ENCODE data around the gene PTPRM.
A peak's percentile ranks its signal among the peaks of the same experiment; 100 is the strongest.

The PTPRM gene

GRCh38 chr18:7668392-7668791, 101.3 kb downstream of the PTPRM start:
- DNase-seq (ENCODE audit: insufficient read length, low spot score), result peak; percentile 6
- peak; percentile 62 for FAIRE-seq
- TF ChIP-seq POLR2A (IDR thresholded peaks at IDR 0.05; ENCODE audit: low read depth, low read length), result no peak

DNA sequence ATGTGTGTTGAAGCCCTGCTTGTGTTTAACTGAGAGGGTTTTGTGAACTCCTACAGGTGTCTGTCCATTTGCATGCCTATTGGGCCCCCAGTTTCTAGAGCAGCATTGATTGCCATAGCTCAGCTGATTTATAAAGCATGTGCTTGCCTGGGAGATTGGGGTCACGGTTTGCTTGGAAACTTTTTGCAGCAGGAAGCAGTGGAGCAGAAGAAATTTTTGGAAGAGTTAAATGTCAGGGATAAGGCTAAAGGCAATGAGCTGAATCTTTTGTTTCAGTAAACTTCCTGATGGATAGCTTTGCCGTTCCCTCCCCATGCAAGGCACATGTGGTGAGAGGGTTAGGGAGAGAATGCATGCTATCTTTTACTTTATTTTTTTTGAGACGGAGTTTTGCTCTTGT, 102.2 kb downstream of the PTPRM start:
- no peak for FAIRE-seq

GRCh38 chr18:7671105-7671504, 104.0 kb downstream of the PTPRM start:
- no peak for TF ChIP-seq POLR2A (IDR thresholded peaks at IDR 0.05; ENCODE audit: low read depth, low read length)
- FAIRE-seq (no peak), DNase-seq (ENCODE audit: insufficient read length, low spot score) (no peak)

More for the DNA sequence above, 102.2 kb downstream of the PTPRM start:
- no peak for DNase-seq (ENCODE audit: insufficient read length, low spot score)
- TF ChIP-seq POLR2A (IDR thresholded peaks at IDR 0.05; ENCODE audit: low read depth, low read length), result no peak

DNA sequence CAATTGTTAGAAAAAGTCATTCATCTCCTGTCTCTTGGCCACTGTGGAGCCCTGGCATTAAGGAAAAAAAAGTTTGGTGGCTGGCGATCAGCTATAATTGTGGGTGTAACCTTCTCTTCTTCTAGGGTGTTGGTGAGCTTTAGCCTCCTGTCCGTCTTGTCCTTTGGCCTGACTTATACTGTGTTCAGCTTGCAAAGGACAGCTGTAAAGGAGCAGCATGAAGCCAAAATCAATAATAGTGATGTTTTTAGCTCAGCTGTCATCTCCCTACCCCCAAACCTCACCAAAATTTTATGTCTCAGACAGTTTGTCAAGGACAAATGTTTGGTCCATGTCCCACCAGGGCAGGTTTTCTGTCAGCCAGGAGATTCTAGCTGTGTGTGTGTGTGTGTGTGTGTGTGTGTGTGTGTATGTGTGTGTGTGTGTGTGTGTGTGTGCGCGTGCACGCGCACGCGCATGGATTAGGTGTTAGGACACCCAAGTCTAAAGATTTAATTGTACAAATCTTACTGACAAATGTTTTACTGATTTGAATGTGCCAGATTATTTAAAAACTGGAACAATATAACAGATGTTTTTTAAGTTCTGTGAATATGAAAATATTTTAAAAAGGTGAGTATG, 109.2 kb downstream of the PTPRM start:
- no peak for TF ChIP-seq POLR2A (IDR thresholded peaks at IDR 0.05; ENCODE audit: low read depth, low read length)
- no peak for DNase-seq (ENCODE audit: insufficient read length, low spot score)
- FAIRE-seq, result no peak

DNA sequence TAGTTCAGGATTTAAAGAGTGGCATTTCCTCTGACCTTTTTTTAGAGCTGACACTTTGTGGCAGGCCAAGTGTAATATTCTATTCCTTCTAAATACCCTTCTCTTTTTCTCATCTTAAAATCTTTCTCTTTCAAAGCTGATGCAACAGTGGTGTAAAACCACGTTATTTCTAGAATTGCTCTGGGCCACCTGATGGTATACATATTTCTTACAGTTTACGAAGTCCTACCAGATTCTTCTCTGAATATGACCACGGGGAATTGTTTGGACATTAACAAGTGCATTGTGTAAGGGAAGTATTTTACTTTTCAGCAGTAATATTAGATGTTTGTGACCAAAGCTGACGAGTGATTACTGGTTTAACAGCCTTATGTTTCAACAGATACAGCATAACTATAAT, 109.9 kb downstream of the PTPRM start:
- FAIRE-seq (no peak), DNase-seq (ENCODE audit: insufficient read length, low spot score) (no peak)
- no peak for TF ChIP-seq POLR2A (IDR thresholded peaks at IDR 0.05; ENCODE audit: low read depth, low read length)

- no peak for TF ChIP-seq POLR2A (IDR thresholded peaks at IDR 0.05; ENCODE audit: low read depth, low read length)
- no peak for FAIRE-seq
- no peak for DNase-seq (ENCODE audit: insufficient read length, low spot score)
Observed at GRCh38 chr18:7677424-7677823, 110.3 kb downstream of the PTPRM start.

DNA sequence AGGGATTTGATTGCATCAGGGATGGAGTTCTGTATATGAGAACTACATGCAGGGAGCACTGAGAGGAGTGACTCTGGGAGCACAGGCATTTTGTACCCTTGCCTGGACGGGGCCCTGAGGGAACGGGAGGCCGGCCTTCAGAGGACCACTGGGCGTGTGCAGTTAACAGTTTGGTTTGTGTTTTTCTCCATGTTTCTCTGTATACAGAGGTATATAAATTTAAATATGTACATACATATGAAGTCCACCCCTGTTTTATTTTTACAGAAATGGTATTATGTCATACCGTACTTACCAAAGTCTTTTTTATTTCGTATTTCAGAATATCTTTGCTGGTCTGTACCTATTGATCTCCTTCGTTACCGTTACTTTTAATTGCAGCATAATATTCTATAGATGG, 111.3 kb downstream of the PTPRM start:
- FAIRE-seq, result no peak
- no peak for DNase-seq (ENCODE audit: insufficient read length, low spot score)

DNA sequence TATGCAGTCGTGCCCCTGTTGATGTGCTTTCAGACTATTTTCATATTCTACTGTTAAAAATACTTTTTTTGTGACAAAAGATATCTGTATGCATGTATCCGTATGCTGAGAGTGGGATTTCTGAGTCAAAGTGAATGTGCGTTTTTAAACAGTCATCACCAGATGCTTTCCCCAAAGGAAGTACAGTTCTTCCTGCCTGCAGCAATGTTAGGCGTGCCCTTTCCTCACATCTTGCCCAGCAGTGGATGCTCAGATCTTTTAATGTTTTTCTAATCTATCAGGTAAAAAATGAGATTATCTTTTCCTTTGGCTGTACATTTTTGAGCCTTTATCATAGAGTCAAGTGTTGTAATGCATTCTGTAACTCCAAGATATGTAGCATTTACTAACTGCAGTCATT, 111.7 kb downstream of the PTPRM start:
- no peak for TF ChIP-seq POLR2A (IDR thresholded peaks at IDR 0.05; ENCODE audit: low read depth, low read length)
- FAIRE-seq, result no peak
- DNase-seq (ENCODE audit: insufficient read length, low spot score), result no peak

More for the DNA sequence above, 111.3 kb downstream of the PTPRM start:
- TF ChIP-seq POLR2A (IDR thresholded peaks at IDR 0.05; ENCODE audit: low read depth, low read length), result no peak

DNA sequence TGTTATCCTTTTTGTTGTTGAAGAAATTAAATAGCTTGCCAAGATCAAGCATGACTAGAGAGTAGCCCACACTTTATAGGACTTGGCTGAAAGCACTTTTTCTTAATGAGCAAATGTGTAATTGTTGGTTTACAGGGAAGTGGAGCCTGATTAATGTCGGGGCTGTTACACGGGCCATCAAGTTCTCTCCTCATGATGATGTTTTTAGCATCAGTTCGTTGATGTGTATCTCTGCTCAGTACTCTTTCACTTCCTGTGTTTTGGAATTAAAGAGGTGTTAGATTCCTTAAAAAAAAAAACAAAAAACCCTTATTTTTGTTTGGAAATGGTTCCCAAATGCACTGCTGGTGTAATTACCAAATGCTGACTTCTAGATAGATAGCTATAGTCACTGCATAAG, 114.2 kb downstream of the PTPRM start:
- no peak for TF ChIP-seq POLR2A (IDR thresholded peaks at IDR 0.05; ENCODE audit: low read depth, low read length)
- no peak for DNase-seq (ENCODE audit: insufficient read length, low spot score)
- no peak for FAIRE-seq

DNA sequence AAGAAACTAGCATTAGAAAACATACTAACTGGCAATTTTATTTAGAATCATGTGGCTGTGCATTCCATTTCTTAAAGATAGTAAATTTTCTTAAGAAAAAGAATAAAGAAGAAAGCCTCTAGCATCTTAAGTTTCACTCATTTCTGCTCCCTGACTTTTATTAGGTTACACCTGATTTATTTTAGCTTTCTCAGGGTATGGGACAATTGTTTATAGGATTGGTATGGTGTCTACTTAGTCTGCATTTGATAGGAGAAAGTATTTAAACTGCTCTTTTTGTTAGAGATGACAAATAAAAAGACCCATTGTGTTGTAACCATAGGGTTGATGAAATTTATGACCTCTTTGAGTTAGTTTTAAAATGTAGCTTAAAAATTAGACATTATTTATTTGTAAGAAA, 115.2 kb downstream of the PTPRM start:
- TF ChIP-seq POLR2A (IDR thresholded peaks at IDR 0.05; ENCODE audit: low read depth, low read length), result no peak
- FAIRE-seq (no peak), DNase-seq (ENCODE audit: insufficient read length, low spot score) (no peak)

GRCh38 chr18:7683753-7684152, 116.6 kb downstream of the PTPRM start:
- no peak for FAIRE-seq
- DNase-seq (ENCODE audit: insufficient read length, low spot score), result no peak
- no peak for TF ChIP-seq POLR2A (IDR thresholded peaks at IDR 0.05; ENCODE audit: low read depth, low read length)

GRCh38 chr18:7684357-7684756, 117.2 kb downstream of the PTPRM start:
- FAIRE-seq (no peak), DNase-seq (ENCODE audit: insufficient read length, low spot score) (no peak)
- TF ChIP-seq POLR2A (IDR thresholded peaks at IDR 0.05; ENCODE audit: low read depth, low read length), result no peak

DNA sequence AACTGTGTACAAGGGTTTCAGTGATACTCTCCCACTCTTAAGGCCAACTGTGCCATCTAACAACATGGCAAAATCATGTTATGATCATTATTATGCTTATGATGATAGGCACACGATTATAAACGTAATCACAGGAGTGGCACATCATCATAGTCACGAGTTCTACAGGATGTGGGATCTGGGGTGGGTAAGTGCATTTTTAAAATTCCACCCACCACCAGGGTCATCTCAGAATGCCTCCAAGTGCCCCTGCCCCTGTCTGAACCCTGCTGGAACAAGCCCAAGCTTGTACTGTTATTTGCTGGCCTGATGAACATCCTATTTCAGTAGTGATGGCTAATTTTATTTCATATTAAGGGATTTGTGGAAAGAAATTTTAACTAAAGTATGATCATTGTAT, 117.8 kb downstream of the PTPRM start:
- TF ChIP-seq POLR2A (IDR thresholded peaks at IDR 0.05; ENCODE audit: low read depth, low read length), result no peak

GRCh38 chr18:7686278-7686677, 119.2 kb downstream of the PTPRM start:
- FAIRE-seq (no peak), DNase-seq (ENCODE audit: insufficient read length, low spot score) (no peak)
- TF ChIP-seq POLR2A (IDR thresholded peaks at IDR 0.05; ENCODE audit: low read depth, low read length), result no peak

More for the DNA sequence above, 117.8 kb downstream of the PTPRM start:
- peak; percentile 5 for DNase-seq (ENCODE audit: insufficient read length, low spot score)
- FAIRE-seq, result peak; percentile 91

GRCh38 chr18:7688580-7688979, 121.5 kb downstream of the PTPRM start:
- no peak for TF ChIP-seq POLR2A (IDR thresholded peaks at IDR 0.05; ENCODE audit: low read depth, low read length)
- DNase-seq (ENCODE audit: insufficient read length, low spot score) (no peak), FAIRE-seq (no peak)

GRCh38 chr18:7691206-7691605, 124.1 kb downstream of the PTPRM start:
- no peak for DNase-seq (ENCODE audit: insufficient read length, low spot score)
- no peak for TF ChIP-seq POLR2A (IDR thresholded peaks at IDR 0.05; ENCODE audit: low read depth, low read length)
- no peak for FAIRE-seq
